Hematopoietic multipotent progenitor cell treated with erythropoietin and hydrocortisone succinate and interleukin-3 and kit ligand, for 4 days (in vitro differentiated cells): ENCODE results near the gene PKD1.
"Not testable (repeated sequence)": the region's sequence is repeated elsewhere in the genome, so short reads cannot be mapped to it uniquely, and the experiment has no call there.

Source experiments
- DNase-seq: peaks from one replicate; pipeline ENCODE4 v3.0.0-alpha.2; 2015

The PKD1 gene

DNA sequence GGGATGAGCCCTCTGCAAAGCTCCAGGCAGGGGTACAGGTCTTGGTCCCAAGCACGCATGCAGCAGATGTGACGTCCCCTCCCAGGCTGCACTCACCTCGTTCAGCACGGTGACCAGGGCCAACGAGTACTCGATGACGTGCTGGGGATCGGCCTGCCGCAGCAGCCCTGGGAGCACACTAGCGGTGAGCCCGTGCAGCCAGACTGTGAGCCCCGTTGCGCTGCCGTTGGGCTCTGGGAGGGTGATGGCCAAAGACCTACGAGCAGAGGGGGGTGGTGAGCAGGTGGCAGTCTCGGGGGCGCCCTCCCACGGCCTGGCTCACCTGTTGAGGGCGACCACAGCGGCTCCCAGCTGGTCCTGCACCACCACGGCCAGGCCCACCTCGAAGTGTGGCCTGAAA is 29.9 kb downstream of the PKD1 start:
- DNase-seq: not testable (repeated sequence)

- not testable (repeated sequence) for DNase-seq
Measured at GRCh38 chr16:2105291-2105690, 30.4 kb downstream of the PKD1 start.

DNA sequence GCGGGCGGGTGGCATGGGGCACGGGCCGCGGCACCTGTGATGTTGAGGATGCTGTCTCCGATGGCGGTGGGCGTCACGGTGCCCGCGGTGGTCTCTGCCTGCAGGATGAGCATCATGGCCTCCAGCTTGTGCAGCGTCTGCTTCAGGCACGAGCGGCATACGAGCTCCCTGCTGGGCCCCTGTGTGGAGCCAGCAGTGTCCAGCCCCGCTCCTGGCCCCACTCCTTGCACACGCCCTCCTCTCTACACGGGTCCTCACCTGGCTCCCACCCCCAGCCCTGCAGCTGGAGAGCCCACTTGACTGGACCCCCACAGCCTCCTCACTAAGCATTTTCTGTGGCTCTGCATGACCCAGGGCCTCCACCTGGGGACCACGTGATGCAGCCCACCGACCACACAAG is 31.2 kb downstream of the PKD1 start:
- DNase-seq: not testable (repeated sequence)

GRCh38 chr16:2102471-2102870 is 33.2 kb downstream of the PKD1 start:
- no peak for DNase-seq

DNA sequence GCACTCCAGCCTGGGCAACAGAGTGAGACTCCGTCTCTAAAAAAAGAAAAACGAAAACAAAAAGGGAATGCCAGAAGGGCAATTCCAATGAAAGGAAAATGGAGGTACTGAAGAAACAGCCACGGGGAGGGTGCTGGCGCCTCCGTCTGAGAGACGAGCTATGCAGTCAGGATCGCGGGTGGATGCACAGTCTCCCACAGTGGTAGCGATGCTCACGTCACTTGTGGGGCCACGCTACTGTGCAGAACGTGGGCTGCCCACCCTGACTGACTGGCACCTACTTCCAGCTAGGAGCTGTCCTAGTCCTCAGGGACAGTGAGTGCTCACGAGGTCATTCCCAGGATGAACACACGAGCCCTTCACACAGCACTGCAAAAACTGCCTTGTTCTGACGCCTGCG is 34.1 kb downstream of the PKD1 start:
- not testable (repeated sequence) for DNase-seq

- not testable (repeated sequence) for DNase-seq
Measured at GRCh38 chr16:2097689-2098088, 38.0 kb downstream of the PKD1 start.

DNA sequence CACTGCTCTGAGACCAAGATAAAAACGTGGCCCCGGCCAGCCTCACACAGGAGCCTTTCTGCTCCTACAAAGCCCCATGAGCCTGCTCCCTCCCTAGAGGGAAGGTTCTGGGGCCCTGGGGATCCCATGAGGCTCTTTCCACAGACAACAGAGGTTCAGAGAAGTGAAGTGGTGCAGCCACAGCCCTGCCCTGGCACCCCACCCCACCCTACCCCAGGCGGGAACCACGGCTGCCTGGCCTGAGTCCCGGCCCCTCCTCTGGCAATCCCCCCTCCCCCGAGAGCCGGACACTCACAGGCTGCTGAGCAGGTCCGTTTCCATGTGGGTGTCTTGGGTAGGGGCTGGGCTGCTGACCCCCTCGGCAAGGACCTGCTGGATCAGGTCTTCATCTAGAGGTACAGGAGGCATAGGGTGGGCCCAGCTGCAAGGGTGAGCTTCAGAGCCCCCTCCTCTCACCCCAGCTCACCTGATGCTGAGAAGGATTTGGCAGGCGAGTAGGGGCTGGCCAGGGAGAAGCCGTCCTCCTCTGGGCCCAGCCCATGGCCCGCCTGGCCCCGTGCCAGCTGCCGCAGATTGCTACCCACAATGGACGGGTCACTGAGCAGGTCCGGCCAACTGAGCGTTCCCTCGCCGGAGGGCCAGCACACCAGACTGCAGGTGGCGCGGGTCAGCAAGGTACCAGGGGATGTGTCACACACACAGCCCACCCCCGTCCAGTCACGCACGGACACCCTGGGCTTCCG is 38.7 kb downstream of the PKD1 start:
- no peak for DNase-seq

- no peak for DNase-seq
Measured at GRCh38 chr16:2095918-2096582, 39.6 kb downstream of the PKD1 start.

- no peak for DNase-seq
Measured at GRCh38 chr16:2095315-2095853, 40.3 kb downstream of the PKD1 start.

DNA sequence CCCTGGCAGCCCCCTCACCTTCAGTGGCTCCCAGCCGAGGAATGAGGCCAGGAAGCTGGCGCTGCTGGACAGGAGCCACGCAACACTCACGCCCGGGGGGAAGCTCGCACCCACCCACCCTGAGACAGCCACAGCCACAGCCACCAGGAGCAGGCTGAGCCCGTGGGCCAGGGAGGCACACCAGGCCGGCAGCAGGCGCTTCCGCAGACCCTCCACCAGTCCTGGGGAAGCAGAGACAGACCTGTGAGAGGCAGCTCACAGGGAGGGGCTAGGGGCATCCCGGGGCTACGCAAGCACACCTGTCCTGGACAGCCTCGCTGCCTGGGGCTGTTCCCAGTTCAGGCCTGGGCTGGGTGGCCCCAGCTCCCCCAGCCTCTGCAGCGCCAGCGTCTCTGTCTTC is 41.9 kb downstream of the PKD1 start:
- DNase-seq: no peak

DNA sequence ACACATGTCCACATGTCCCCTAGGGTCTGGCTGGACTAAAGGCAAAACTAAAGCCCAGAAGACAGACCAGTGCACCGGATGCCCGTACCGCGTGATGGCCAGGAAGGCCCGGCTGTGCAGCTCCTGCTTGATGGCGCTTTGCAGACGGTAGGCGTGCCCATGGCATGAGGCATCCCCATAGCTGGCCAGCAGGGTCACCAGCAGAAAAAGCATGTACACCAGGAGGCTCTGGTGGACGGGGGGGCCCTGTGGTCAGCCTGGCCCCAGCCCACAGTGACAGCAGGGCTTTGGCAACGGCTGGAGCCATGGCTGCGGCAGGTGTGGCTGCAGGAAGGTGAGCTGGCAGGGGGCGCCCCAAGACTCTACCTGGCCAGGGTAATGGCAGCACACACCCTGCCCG is 42.8 kb downstream of the PKD1 start:
- no peak for DNase-seq

DNA sequence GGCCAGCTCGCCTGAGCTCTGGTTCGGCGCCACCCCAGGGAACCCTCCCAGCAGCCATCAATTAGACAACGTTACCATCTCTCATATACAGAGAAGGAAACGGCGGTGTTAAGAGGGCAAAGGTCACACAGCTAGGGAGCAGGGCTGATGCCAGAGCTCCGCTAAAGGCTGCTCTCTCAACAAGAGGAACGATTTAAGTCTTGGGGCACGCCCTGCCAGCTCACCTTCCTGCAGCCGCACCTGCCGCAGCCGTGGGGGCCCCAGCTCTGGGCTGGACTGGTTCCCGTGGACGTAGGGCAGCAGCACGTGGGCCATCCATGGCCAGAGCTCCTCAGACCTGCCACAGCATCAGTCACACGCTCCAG is 43.5 kb downstream of the PKD1 start:
- DNase-seq: no peak

GRCh38 chr16:2091547-2092255 is 44.0 kb downstream of the PKD1 start:
- no peak for DNase-seq

DNA sequence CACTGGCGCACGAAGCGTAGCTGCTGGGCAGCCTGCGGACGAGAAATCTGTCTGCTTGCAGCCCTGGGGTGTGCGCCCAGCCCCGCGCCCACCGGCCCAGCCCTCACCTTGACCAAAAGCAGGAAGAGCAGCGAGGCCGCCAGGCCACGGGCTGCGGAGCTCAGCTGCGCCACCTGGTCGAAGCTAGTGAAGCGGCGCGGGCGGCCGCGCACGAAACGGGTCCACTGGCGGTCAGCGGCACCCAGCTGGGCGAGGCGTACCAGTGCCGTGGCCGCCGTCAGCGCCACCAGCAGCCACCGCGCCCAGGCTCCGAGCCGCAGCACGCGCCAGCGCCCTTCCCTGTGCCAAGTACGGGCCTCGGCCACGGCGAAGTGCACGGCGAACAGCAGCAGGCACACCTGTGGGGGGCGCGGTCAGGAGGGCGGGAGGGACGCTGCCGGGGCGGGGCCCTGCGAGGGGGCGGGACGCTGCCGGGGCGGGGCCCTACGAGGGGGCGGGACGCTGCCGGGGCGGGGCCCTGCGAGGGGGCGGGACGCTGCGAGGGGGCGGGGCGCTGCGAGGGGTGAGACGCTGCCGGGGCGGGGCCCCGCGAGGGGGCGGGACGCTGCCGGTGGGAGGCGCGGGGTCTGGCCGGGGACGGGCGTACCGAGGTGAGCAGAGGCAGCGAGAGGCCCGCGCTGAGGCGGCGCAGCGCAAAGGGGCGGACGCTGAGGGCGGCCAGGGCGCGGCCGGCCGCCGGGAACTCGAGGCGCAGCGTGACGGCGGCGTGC is 44.7 kb downstream of the PKD1 start:
- peak; percentile 25 for DNase-seq

GRCh38 chr16:2090481-2090776 is 45.3 kb downstream of the PKD1 start:
- DNase-seq: no peak

- DNase-seq: no peak
Measured at GRCh38 chr16:2089706-2090480, 45.8 kb downstream of the PKD1 start.

GRCh38 chr16:2088759-2089358 is 46.8 kb downstream of the PKD1 start:
- DNase-seq: no peak

DNA sequence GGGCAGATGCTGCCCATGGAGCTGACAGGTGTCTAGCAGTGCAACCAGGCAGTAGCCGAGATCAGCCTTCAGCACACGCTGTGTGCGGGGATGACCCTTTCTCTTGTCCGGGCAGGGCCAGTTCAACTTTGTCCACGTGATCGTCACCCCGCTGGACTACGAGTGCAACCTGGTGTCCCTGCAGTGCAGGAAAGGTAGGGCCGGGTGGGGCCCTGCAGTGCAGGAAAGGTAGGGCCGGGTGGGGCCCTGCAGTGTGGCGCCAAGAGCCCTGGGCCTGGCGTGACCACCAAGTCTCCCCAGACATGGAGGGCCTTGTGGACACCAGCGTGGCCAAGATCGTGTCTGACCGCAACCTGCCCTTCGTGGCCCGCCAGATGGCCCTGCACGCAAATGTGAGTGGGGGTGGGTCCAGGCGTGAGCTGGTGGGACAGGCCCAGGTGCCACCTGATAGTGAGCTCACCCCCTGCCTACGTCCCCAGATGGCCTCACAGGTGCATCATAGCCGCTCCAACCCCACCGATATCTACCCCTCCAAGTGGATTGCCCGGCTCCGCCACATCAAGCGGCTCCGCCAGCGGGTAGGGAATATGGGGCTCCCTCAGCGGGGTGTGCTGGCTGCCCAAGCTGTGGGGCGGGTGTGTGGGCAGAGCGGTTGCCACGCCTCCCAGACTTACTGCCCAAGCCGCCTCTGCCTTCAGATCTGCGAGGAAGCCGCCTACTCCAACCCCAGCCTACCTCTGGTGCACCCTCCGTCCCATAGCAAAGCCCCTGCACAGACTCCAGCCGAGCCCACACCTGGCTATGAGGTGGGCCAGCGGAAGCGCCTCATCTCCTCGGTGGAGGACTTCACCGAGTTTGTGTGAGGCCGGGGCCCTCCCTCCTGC is 47.7 kb downstream of the PKD1 start:
- no peak for DNase-seq

DNA sequence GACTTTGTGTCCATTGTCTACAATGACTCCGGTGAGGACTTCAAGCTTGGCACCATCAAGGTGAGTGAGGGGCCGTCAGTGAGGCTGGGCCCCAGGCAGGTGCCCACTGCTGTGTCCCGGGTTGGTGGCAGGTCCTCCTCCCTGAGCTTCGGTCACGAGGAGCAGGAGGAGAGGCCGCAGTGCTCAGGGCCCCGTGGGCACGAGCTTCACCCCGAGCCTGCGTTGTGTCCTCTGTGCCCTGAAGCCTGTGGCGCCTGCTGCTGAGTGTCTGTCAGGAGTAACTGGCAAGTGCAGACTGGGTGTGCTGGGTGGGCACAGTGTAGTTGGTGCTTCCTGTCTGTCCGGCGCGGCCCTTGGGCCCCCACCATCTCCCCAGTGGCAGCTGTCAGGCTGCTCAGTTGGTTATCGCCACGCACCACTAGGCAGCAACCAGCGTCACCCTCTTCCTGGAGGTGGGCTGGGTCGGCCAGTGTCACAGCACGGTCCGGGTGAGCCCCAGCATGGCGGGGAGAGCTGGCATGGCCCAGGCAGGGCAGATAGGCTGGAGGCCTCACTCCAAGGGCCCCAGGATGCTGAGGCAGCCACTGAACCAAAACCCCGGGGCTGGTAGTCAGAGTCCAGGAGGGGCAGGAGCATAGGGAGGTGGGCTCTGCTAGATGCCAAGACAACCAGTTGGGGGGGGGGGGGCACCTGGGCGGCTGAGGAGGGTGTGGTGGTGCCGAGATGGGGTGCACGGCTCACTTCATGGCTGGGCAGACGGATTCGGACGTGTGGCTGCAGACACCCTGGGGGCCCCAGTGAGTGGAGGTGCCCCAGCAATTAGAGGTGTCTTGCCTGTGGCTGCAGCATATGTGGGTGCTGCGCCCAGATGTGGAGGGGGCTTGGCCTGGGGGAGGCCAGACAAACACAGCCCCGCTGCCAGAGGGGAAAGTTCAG is 48.6 kb downstream of the PKD1 start:
- no peak for DNase-seq
